ENCODE results near the gene ST14. TPM values are rescaled to one million over a fixed set of nuclear protein-coding genes. Genes with fewer than 3 reads are reported as not detected.

ST14 gene
- total and polyA plus RNA-seq, 12 donors = 0.17 to 41.0 (median 10.4) TPM

- intact Hi-C loops (cut with DNase I) = loop anchor here (5.0 to 10.0 kb wide), 3 partner anchors 100 to 647 kb away; partner anchors contain the start of genes ADAMTS8 (in 2 of the 2) and ZBTB44 (in 1 of the 2)
Observed at GRCh38 chr11:130214861-130215530, 55.4 kb downstream of the ST14 start.

GRCh38 chr11:130215531-130216220, 56.1 kb downstream of the ST14 start:
- WGBS, 4 donors = 59 to 65% (median 62%) methylated on average over 12 to 13 of the region's 13 CpGs
- Histone ChIP-seq H3K9me3 (replicated peaks in 1 of 3) (no peaks in the 10 kb centered on the region), H3K4me1 (replicated peaks in 1 of 2) (no peaks in the 10 kb centered on the region), H3K4me3 (no peak overlapping the region), H3K36me3 (replicated peaks in 1 of 2) (no peaks in the 10 kb centered on the region), H3K27ac (no peak overlapping the region), H3K27me3 (no peaks in the 10 kb centered on the region)
- TF ChIP-seq POLR2A (IDR thresholded peaks at IDR 0.05) (no peak), CTCF (IDR thresholded peaks at IDR 0.05) (no peak)
- DNase-seq = peak in 1 of 7 donors; percentile 46
- intact Hi-C loops (cut with DNase I) = loop anchor here (5.0 to 10.0 kb wide), 2 partner anchors 99 to 647 kb away; partner anchors contain the start of gene ZBTB44 (in 1 of the 2)

More at GRCh38 chr11:130214861-130215530, 55.4 kb downstream of the ST14 start:
- WGBS, 4 donors = 77 to 88% (median 81%) methylated on average over 6 of the region's 6 CpGs
- Histone ChIP-seq H3K4me3 (no peak overlapping the region), H3K9me3 (replicated peaks in 1 of 3) (no peaks in the 10 kb centered on the region), H3K27ac (no peak overlapping the region), H3K27me3 (no peaks in the 10 kb centered on the region), H3K4me1 (replicated peaks in 1 of 2) (no peaks in the 10 kb centered on the region), H3K36me3 (replicated peaks in 1 of 2) (no peaks in the 10 kb centered on the region)
- TF ChIP-seq CTCF (IDR thresholded peaks at IDR 0.05) = no peak
- TF ChIP-seq POLR2A (IDR thresholded peaks at IDR 0.05) = no peak
- peak in 2 of 7 donors; percentile 8 to 10 for DNase-seq

GRCh38 chr11:130216221-130216550, 56.6 kb downstream of the ST14 start:
- TF ChIP-seq POLR2A (IDR thresholded peaks at IDR 0.05) (no peak), CTCF (IDR thresholded peaks at IDR 0.05) (no peak)
- DNase-seq = no peak
- H3K4me3 ChIP-seq = no peak overlapping the region

GRCh38 chr11:130216591-130217132, 57.1 kb downstream of the ST14 start:
- no peaks in the 10 kb centered on the region for H3K36me3 ChIP-seq (replicated peaks in 1 of 2)
- H3K4me3 ChIP-seq = no peak overlapping the region
- TF ChIP-seq CTCF (IDR thresholded peaks at IDR 0.05) (no peak), POLR2A (IDR thresholded peaks at IDR 0.05) (no peak)
- DNase-seq = peak in 1 of 7 donors; percentile 34
- H3K27ac ChIP-seq = no peak overlapping the region
- no peaks in the 10 kb centered on the region for H3K27me3 ChIP-seq
- WGBS, 4 donors = 63 to 73% (median 68%) methylated on average over 5 to 17 of the region's 17 CpGs
- H3K4me1 ChIP-seq (replicated peaks in 1 of 2) = no peaks in the 10 kb centered on the region
- H3K9me3 ChIP-seq (replicated peaks in 1 of 3) = no peaks in the 10 kb centered on the region
- intact Hi-C loops (cut with DNase I) = loop anchor here (5.0 to 10.0 kb wide), 2 partner anchors 98 to 646 kb away; partner anchors contain the start of gene ZBTB44 (in 1 of the 2)

More at GRCh38 chr11:130216221-130216550, 56.6 kb downstream of the ST14 start:
- no peaks in the 10 kb centered on the region for H3K4me1 ChIP-seq (replicated peaks in 1 of 2)
- H3K9me3 ChIP-seq (replicated peaks in 1 of 3) = no peaks in the 10 kb centered on the region
- H3K27me3 ChIP-seq = no peaks in the 10 kb centered on the region
- 27 to 49% (median 39%) methylated on average over 4 of the region's 4 CpGs for WGBS, 4 donors
- H3K27ac ChIP-seq = no peak overlapping the region
- no peaks in the 10 kb centered on the region for H3K36me3 ChIP-seq (replicated peaks in 1 of 2)
- intact Hi-C loops (cut with DNase I) = loop anchor here (5.0 to 10.0 kb wide), 2 partner anchors 99 to 646 kb away; partner anchors contain the start of gene ZBTB44 (in 1 of the 2)

Data from adrenal gland (tissue), 12 donors.